Measurements from ENCODE around the gene ADGRE1. TPM values are rescaled to one million over a fixed set of nuclear protein-coding genes. Genes with fewer than 3 reads are reported as not detected.

Gene ADGRE1
- polyA plus RNA-seq, 1 donor from 2014 or later: not detected

- no peak overlapping the region for H2AFZ ChIP-seq (ENCODE audit: low read depth, low read length)
- no peak for TF ChIP-seq POLR2AphosphoS5 (IDR thresholded peaks at IDR 0.05)
- TF ChIP-seq TAF1 (IDR thresholded peaks at IDR 0.05; ENCODE audit: low read depth): no peak
- no peak for TF ChIP-seq CTCF (IDR thresholded peaks at IDR 0.05; ENCODE audit: poor library complexity, severe bottlenecking)
- TF ChIP-seq EZH2 (IDR thresholded peaks at IDR 0.05; ENCODE audit: borderline replicate concordance, insufficient read depth, low read length, poor library complexity, severe bottlenecking): no peak
- TF ChIP-seq SMC3 (conservative IDR thresholded peaks at IDR 0.05; ENCODE audit: poor library complexity): no peak
- TF ChIP-seq RAD21 (conservative IDR thresholded peaks at IDR 0.05): no peak
- TF ChIP-seq EP300 (conservative IDR thresholded peaks at IDR 0.05; ENCODE audit: poor library complexity, severe bottlenecking): no peak
- no peak for TF ChIP-seq MXI1 (conservative IDR thresholded peaks at IDR 0.05; ENCODE audit: poor library complexity, severe bottlenecking)
- no peak for TF ChIP-seq REST (IDR thresholded peaks at IDR 0.05; ENCODE audit: borderline replicate concordance)
- H3K9me2 ChIP-seq (ENCODE audit: insufficient read depth, low read length): no peaks in the 10 kb centered on the region
- H3F3A ChIP-seq (ENCODE audit: insufficient read depth, low read length, poor library complexity, severe bottlenecking): no peaks in the 10 kb centered on the region
- H3K27ac ChIP-seq (ENCODE audit: low read length): no peak overlapping the region
- no peak overlapping the region for H3K9ac ChIP-seq (ENCODE audit: low read length)
- no peak overlapping the region for H3K4me3 ChIP-seq (ENCODE audit: low read length)
- no peaks in the 10 kb centered on the region for H3K36me3 ChIP-seq (ENCODE audit: insufficient read depth, low read length)
- H3K9me3 ChIP-seq (ENCODE audit: low read length): no peaks in the 10 kb centered on the region
- no peaks in the 10 kb centered on the region for H3K27me3 ChIP-seq (ENCODE audit: insufficient read depth, low read depth, low read length)
- no peaks in the 10 kb centered on the region for H4K20me1 ChIP-seq (ENCODE audit: insufficient read depth)
- no peaks in the 10 kb centered on the region for H3K79me2 ChIP-seq (replicated peaks; ENCODE audit: insufficient read depth, low read length)
- no peak overlapping the region for H3K4me2 ChIP-seq (ENCODE audit: low read length)
Observed at GRCh38 chr19:6914321-6914720, 26.9 kb downstream of the ADGRE1 start.

- Histone ChIP-seq H3K36me3 (ENCODE audit: insufficient read depth, low read length) (no peaks in the 10 kb centered on the region), H3K4me3 (ENCODE audit: low read length) (no peak overlapping the region), H4K20me1 (ENCODE audit: insufficient read depth) (no peaks in the 10 kb centered on the region), H3K9ac (ENCODE audit: low read length) (no peak overlapping the region), H3K79me2 (replicated peaks; ENCODE audit: insufficient read depth, low read length) (no peaks in the 10 kb centered on the region), H3K27ac (ENCODE audit: low read length) (no peak overlapping the region), H3F3A (ENCODE audit: insufficient read depth, low read length, poor library complexity, severe bottlenecking) (no peaks in the 10 kb centered on the region), H3K9me2 (ENCODE audit: insufficient read depth, low read length) (no peaks in the 10 kb centered on the region), H3K9me3 (ENCODE audit: low read length) (no peaks in the 10 kb centered on the region), H2AFZ (ENCODE audit: low read depth, low read length) (no peak overlapping the region), H3K4me2 (ENCODE audit: low read length) (no peak overlapping the region), H3K27me3 (ENCODE audit: insufficient read depth, low read depth, low read length) (no peaks in the 10 kb centered on the region)
- TF ChIP-seq RAD21 (conservative IDR thresholded peaks at IDR 0.05): no peak
Observed at GRCh38 chr19:6916952-6917351, 29.6 kb downstream of the ADGRE1 start.

GRCh38 chr19:6925386-6925785 is 38.0 kb downstream of the ADGRE1 start:
- no peaks in the 10 kb centered on the region for H3K9me2 ChIP-seq (ENCODE audit: insufficient read depth, low read length)
- no peaks in the 10 kb centered on the region for H3K36me3 ChIP-seq (ENCODE audit: insufficient read depth, low read length)
- no peaks in the 10 kb centered on the region for H3F3A ChIP-seq (ENCODE audit: insufficient read depth, low read length, poor library complexity, severe bottlenecking)
- H2AFZ ChIP-seq (ENCODE audit: low read depth, low read length): no peak overlapping the region
- no peaks in the 10 kb centered on the region for H3K79me2 ChIP-seq (replicated peaks; ENCODE audit: insufficient read depth, low read length)
- H3K4me3 ChIP-seq (ENCODE audit: low read length): no peak overlapping the region
- H3K4me2 ChIP-seq (ENCODE audit: low read length): no peak overlapping the region
- H3K27ac ChIP-seq (ENCODE audit: low read length): no peak overlapping the region
- H3K9ac ChIP-seq (ENCODE audit: low read length): no peak overlapping the region
- no peaks in the 10 kb centered on the region for H3K9me3 ChIP-seq (ENCODE audit: low read length)
- no peaks in the 10 kb centered on the region for H4K20me1 ChIP-seq (ENCODE audit: insufficient read depth)
- no peaks in the 10 kb centered on the region for H3K27me3 ChIP-seq (ENCODE audit: insufficient read depth, low read depth, low read length)
- TF ChIP-seq CTCF (IDR thresholded peaks at IDR 0.05; ENCODE audit: poor library complexity, severe bottlenecking) (no peak), POLR2AphosphoS5 (IDR thresholded peaks at IDR 0.05) (no peak), RAD21 (conservative IDR thresholded peaks at IDR 0.05) (no peak), EZH2 (IDR thresholded peaks at IDR 0.05; ENCODE audit: borderline replicate concordance, insufficient read depth, low read length, poor library complexity, severe bottlenecking) (no peak)
